Spleen (tissue), 11 donors: ENCODE results near the gene TCTA. TPM values are rescaled to one million over a fixed set of nuclear protein-coding genes. Genes with fewer than 3 reads are reported as not detected.

ENCODE experiments used
- DNase-seq: peaks from one replicate; pipeline ENCODE4 v3.0.0-alpha.2; 2020
- H3K27ac ChIP-seq, 8 donors: fragments of 200-600 bp; sonication (generic) in 7 of 8; 1 replicate in 4 of 8; 2 replicates in 4 of 8; pipeline versions ENCODE4 v1.5.0 to v1.8.0; 2016 to 2021; ENCODE audit warnings: inconsistent platforms in 4 of 8, mild to moderate bottlenecking in 4 of 8, moderate library complexity in 1 of 8
- H3K27me3 ChIP-seq, 7 donors: fragments of 200-600 bp; sonication (generic) in 6 of 7; replicated peaks in 1 of 7; 1 replicate in 4 of 7; 2 replicates in 3 of 7; pipeline versions ENCODE4 v1.5.0 to v1.8.0; 2016 to 2021; ENCODE audit warnings: inconsistent platforms in 3 of 7, mild to moderate bottlenecking in 1 of 7
- H3K36me3 ChIP-seq, 6 donors: fragments of 200-600 bp; sonication (generic) in 5 of 6; 1 replicate in 4 of 6; 2 replicates in 2 of 6; pipeline versions ENCODE4 v1.5.0 to v1.8.0; 2016 to 2021; ENCODE audit warnings: inconsistent platforms in 2 of 6
- H3K4me1 ChIP-seq, 6 donors: fragments of 200-600 bp; sonication (generic) in 5 of 6; 1 replicate in 3 of 6; 2 replicates in 3 of 6; pipeline versions ENCODE4 v1.5.0 to v1.8.0; 2016 to 2021; ENCODE audit warnings: inconsistent platforms in 3 of 6
- H3K4me3 ChIP-seq, 8 donors: fragments of 200-600 bp; sonication (generic) in 7 of 8; 1 replicate in 4 of 8; 2 replicates in 4 of 8; pipeline versions ENCODE4 v1.5.0 to v1.8.0; 2016 to 2021; ENCODE audit warnings: inconsistent platforms in 4 of 8, mild to moderate bottlenecking in 4 of 8, moderate library complexity in 2 of 8
- H3K9me3 ChIP-seq, 8 donors: fragments of 200-600 bp; sonication (generic) in 7 of 8; 1 replicate in 4 of 8; 2 replicates in 4 of 8; pipeline versions ENCODE4 v1.5.0 to v1.8.0; 2016 to 2021; ENCODE audit warnings: inconsistent platforms in 4 of 8
- CTCF ChIP-seq, 11 experiments: fragments of 200-600 bp in 7 of 11; fragments of 450-650 bp in 4 of 11; sonication (generic) in 4 of 11; IDR thresholded peaks in 8 of 11; conservative IDR thresholded peaks in 3 of 11; 1 replicate in 7 of 11; 2 replicates in 4 of 11; pipeline versions ENCODE4 v1.4.0 to v1.8.0; 2016 to 2021; ENCODE audit warnings: antibody characterized with exemption in 11 of 11, inconsistent platforms in 4 of 11, mild to moderate bottlenecking in 1 of 11
- POLR2A ChIP-seq, 3 donors: fragments of 450-650 bp; IDR thresholded peaks; one replicate each; pipeline ENCODE4 v1.5.1; 2017; ENCODE audit warnings: antibody characterized with exemption in 3 of 3, mild to moderate bottlenecking in 1 of 3
- POLR2AphosphoS5 ChIP-seq, 3 donors: sonication (generic); formaldehyde crosslinking; IDR thresholded peaks; one replicate each; pipeline ENCODE4 v1.5.1; 2017; ENCODE audit warnings: antibody characterized with exemption in 3 of 3
- WGBS, 5 donors: extraction: QIAGEN DNeasy Blood & Tissue Kit in 3 of 5; methylation state at CpG; one replicate each; pipeline versions ENCODE4 v1.1.5 to v1.1.7; 2013 to 2018; 5-methylcytosine and 5-hydroxymethylcytosine counted together
- intact Hi-C: fragments of 100-400 bp; cut with DNase I; formaldehyde crosslinking; loops from one replicate; pipeline ENCODE4 v1.15.0; 2023; ENCODE audit warnings: low total_unique reads
- polyA plus RNA-seq, 3 donors: library from polyadenylated mRNA; stranded (reverse); fragments of 200-250 nt; gene quantifications; one replicate each; pipeline ENCODE4 v1.2.1, GENCODE V29; 2013
- total RNA-seq, 7 donors: library from RNA; depleted of rRNA in 3 of 7; stranded (reverse); fragments of >200 nt in 3 of 7; fragmentation: NEBNext Ultra II Directional in 4 of 7; extraction: Animal tissue kit (Norgen Biotek cat#: 25700) in 4 of 7; gene quantifications; one replicate each; pipeline versions ENCODE4 v1.1.0 to v1.2.1, GENCODE V29; 2016 to 2021
- donor health status: healthy with polysubstance abuse.
- donor health status: DM: no; HTN: no; CAD: no; lungs with moderate emphysema.
- donor health status: DM: no; HTN: no; CAD: no.
- donor health status: Bipolar disorder and iron deficiency.
- donor health status: healthy.
- donor health status: DM: no; HTN: no; CAD: no.
- donor health status: DM: yes; HTN: yes; CAD: no.

Gene TCTA
- total and polyA plus RNA-seq, 10 donors = 18.2 to 39.4 (median 27.8) TPM

DNA sequence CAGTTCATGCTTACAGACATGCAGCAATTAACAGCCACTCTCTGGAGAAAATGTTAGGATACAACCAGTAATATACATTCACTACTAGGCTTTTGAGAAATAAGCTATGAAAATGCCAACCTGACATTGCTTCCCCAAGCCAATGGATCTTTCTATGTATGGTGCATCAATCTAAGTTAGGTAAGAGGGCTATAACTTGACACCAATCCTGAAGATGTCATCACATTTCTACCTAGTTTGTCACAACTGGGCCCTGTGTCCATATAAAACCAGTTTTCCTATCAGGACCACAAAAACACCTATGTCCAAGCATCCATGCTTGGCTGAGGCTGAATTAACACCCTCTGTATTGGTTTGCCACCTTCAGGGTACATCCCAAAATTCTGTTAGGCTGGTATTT lies 40.3 kb upstream of the TCTA start:
- H3K4me1 ChIP-seq = peaks cover 0 to 65% (median 32%) of the 10 kb centered on the region in 6 donors

DNA sequence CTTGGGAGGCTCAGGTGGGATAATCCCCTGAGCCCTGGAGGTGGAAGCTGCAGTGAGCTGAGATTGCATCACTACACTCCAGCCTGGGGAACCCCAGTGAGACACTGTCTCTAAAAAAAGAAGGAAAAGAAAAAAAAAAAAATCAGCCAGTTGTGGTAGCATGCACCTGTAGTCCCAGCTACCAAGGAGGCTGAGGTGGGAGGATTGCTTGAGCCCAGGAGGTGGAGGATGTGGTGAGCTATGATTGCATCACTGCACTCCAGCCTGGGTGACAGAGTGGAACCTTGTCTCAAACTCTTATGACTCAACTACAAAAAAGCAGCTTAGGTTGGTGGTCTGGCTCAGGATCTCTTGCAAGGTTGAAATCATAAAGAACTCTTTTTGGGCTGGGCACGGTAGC lies 34.7 kb upstream of the TCTA start:
- Histone ChIP-seq H3K4me1 (peaks cover 2 to 100% (median 73%) of the 10 kb centered on the region in 6 donors), H3K36me3 (peaks cover 3 to 43% (median 30%) of the 10 kb centered on the region in 6 donors), H3K27me3 (no peaks in the 10 kb centered on the region), H3K27ac (peak overlapping the region in 3 of 8 donors; percentile 5 to 48 (median 40)), H3K4me3 (no peak overlapping the region), H3K9me3 (peaks cover 0 to 5% (median 0%) of the 10 kb centered on the region in 8 donors)
- DNase-seq = no peak
- TF ChIP-seq POLR2AphosphoS5 (IDR thresholded peaks at IDR 0.05) (peak in 1 of 3 donors; percentile 17), CTCF (IDR thresholded peaks at IDR 0.05 in 8 of 11, conservative IDR thresholded peaks at IDR 0.05 in 3 of 11) (no peak)
- intact Hi-C loops = no loop called here
- 64 to 76% (median 71%) methylated on average over 1 of the region's 1 CpG for WGBS, 5 donors

More for the DNA sequence above, 40.3 kb upstream of the TCTA start:
- no peaks in the 10 kb centered on the region for H3K9me3 ChIP-seq
- peak overlapping the region in 1 of 8 donors; percentile 1 for H3K27ac ChIP-seq
- H3K36me3 ChIP-seq = peaks cover 3 to 93% (median 74%) of the 10 kb centered on the region in 6 donors
- intact Hi-C loops = no loop called here
- H3K4me3 ChIP-seq = no peak overlapping the region
- TF ChIP-seq POLR2AphosphoS5 (IDR thresholded peaks at IDR 0.05) (no peak), POLR2A (IDR thresholded peaks at IDR 0.05) (no peak), CTCF (IDR thresholded peaks at IDR 0.05 in 8 of 11, conservative IDR thresholded peaks at IDR 0.05 in 3 of 11) (no peak)
- DNase-seq = no peak
- H3K27me3 ChIP-seq = no peaks in the 10 kb centered on the region

DNA sequence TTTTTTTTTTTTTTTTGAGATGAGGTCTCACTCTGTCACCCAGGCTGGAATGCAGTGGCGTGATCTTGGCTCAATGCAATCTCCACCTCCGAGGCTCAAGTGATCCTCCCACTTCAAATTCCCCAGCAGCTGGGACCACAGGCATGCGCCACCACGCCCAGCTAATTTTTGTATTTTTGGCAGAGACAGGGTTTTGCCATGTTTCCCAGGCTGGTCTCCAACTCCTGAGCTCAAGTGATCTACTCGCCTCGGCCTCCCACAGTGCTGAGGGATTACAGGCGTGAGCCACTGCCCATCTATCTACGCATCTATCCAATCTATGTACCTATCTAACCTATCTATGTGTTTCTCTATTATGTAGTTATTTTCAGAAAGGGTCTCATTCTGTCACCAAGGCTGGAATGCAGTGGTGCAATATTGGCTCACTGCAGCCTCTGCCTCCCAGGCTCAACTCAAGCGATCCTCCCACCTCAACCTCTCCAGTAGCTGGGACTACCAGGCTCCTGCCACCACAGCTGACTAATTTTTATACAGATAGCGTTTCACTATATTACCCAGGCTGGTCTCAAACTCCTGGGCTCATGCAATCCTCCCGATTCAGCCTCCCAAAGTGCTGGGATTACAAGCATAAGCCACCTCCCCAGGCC lies 33.9 kb upstream of the TCTA start:
- WGBS, 5 donors = 75 to 87% (median 85%) methylated on average over 11 of the region's 11 CpGs
- intact Hi-C loops = no loop called here
- H3K9me3 ChIP-seq = peaks cover 0 to 5% (median 0%) of the 10 kb centered on the region in 8 donors
- peaks cover 4 to 100% (median 77%) of the 10 kb centered on the region in 6 donors for H3K4me1 ChIP-seq
- no peak overlapping the region for H3K4me3 ChIP-seq
- no peak for DNase-seq
- H3K27me3 ChIP-seq = no peaks in the 10 kb centered on the region
- H3K36me3 ChIP-seq = peaks cover 0 to 34% (median 22%) of the 10 kb centered on the region in 6 donors
- peak in 1 of 3 donors; percentile 38 for TF ChIP-seq POLR2AphosphoS5 (IDR thresholded peaks at IDR 0.05)
- no peak for TF ChIP-seq CTCF (IDR thresholded peaks at IDR 0.05 in 8 of 11, conservative IDR thresholded peaks at IDR 0.05 in 3 of 11)
- H3K27ac ChIP-seq = peak overlapping the region in 5 of 8 donors; percentile 13 to 61 (median 20)

- WGBS, 5 donors = 66 to 86% (median 76%) methylated on average over 5 of the region's 5 CpGs
- H3K9me3 ChIP-seq = peaks cover 0 to 3% (median 0%) of the 10 kb centered on the region in 8 donors
- no peak overlapping the region for H3K4me3 ChIP-seq
- H3K27ac ChIP-seq = peak overlapping the region in 1 of 8 donors; percentile 16
- H3K27me3 ChIP-seq = no peaks in the 10 kb centered on the region
- TF ChIP-seq CTCF (IDR thresholded peaks at IDR 0.05 in 8 of 11, conservative IDR thresholded peaks at IDR 0.05 in 3 of 11) = no peak
- no peak for TF ChIP-seq POLR2A (IDR thresholded peaks at IDR 0.05)
- no peak for TF ChIP-seq POLR2AphosphoS5 (IDR thresholded peaks at IDR 0.05)
- intact Hi-C loops = no loop called here
- DNase-seq = no peak
- H3K36me3 ChIP-seq = peaks cover 0 to 7% (median 0%) of the 10 kb centered on the region in 6 donors
- peaks cover 15 to 100% (median 94%) of the 10 kb centered on the region in 6 donors for H3K4me1 ChIP-seq
Observed at GRCh38 chr3:49383387-49383786, 28.8 kb upstream of the TCTA start.
